ENCODE results near the gene LPAR3. TPM values are rescaled to one million over a fixed set of nuclear protein-coding genes. Genes with fewer than 3 reads are reported as not detected.

Gene LPAR3, protein sequence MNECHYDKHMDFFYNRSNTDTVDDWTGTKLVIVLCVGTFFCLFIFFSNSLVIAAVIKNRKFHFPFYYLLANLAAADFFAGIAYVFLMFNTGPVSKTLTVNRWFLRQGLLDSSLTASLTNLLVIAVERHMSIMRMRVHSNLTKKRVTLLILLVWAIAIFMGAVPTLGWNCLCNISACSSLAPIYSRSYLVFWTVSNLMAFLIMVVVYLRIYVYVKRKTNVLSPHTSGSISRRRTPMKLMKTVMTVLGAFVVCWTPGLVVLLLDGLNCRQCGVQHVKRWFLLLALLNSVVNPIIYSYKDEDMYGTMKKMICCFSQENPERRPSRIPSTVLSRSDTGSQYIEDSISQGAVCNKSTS
- 37.8 and 46.3 TPM in 2 replicates for total RNA-seq (2014; rRNA removed; shearing (Covaris generic))

DNA sequence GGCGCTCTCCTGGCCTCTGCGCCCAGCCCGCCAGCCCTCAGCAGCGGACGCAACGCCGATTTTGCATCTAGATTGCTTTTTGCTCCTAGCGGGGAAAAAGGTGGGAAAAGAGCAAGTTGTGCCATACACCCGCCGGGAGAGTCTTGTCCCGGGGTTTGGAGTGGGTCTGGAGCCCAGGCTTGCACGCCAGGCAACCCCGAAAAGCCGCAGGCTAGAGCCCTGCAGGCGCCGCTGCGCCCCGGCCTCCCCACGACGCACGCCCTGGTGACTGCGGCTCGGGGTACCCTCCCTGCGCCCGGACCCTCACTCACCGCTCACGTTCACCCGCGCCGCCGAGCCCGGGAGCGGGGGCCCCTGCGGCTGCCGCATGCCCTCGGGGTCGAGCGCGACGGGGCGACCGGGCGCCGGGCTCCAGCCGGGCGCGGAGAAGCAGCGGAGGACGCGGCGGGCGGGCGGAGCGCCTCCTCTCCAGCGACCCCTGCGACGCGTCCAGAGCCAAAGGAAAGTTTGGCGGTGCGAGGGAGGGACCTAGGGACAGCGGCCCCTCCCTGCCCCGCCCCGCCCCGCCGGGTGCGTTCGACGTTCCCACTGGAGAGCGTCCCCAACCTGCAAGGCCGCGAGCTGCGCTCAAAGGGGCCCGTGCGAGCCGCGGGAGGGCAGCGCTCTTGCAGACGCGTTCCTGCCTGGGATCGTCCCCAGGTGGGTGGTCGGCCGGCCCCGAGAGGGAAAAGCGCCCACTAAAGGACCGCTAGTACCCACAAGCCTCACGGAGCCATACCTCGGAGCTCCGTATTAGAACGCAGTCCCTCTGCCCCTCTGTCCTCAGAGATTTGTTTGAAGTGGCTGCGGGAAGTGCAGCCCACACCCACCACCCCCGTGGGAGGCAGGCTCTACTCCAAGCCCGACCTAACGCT, at the start of gene LPAR3:
LPAR3 (minus strand) TSS at position 502 of the 914 bp plus-strand sequence. CDS start 27,086 bp downstream, outside the sequence.
- Histone ChIP-seq H3K27me3 (ENCODE audit: control insufficient read depth, insufficient read depth, low read length) (peaks cover 20% of the 10 kb centered on the region), H3K4me3 (ENCODE audit: insufficient read depth, low read depth, low read length) (peak within 1 kb of the TSS; percentile 83), H3K36me3 (replicated peaks; ENCODE audit: control insufficient read depth, insufficient read depth, low read length) (no peaks in the 10 kb centered on the region; the same call in 1 of the 2 replicates)
- DNase-seq = peak; percentile 90

DNA sequence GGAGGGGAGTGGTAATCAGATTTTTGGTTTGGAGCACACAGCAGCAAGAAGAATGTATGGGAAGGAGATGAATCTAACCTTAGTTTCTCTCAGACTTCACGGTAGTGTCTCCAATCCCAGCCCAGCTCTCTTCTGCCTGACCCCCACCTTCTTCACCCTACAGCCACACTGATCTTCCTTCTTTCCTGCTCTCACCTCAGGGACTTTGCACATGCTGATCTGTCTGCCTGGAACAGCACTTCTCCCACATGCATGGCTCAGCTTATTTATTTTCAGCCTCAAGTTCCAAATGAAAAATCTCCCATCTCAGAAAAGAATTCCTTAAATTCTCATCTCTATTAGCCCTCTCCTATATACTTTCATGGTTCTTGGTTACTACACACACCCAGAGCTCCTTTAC, 48.8 kb upstream of the LPAR3 start:
- Histone ChIP-seq H3K4me3 (ENCODE audit: insufficient read depth, low read depth, low read length) (no peak overlapping the region), H3K36me3 (replicated peaks; ENCODE audit: control insufficient read depth, insufficient read depth, low read length) (no peaks in the 10 kb centered on the region), H3K27me3 (ENCODE audit: control insufficient read depth, insufficient read depth, low read length) (no peaks in the 10 kb centered on the region)
- no peak for DNase-seq

DNA sequence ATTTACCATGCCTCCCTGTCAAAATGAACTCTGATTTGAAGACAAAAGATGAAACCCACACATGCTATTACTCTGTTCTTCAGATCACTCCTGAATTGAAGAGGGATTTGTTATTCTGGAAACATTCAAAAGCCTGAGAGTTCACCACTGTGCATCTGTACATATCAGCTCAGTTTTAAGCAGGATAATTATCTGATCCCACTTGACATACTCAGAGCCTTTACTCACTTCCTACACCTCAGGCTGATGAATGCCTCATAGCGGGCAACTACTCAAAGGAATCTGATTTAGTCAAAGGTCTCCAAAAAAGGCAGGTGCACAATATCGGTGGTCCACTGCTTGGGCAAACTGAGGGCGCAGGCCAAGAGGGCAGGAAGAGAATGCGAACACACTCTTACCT, 47.5 kb upstream of the LPAR3 start:
- Histone ChIP-seq H3K27me3 (ENCODE audit: control insufficient read depth, insufficient read depth, low read length) (no peaks in the 10 kb centered on the region), H3K4me3 (ENCODE audit: insufficient read depth, low read depth, low read length) (no peak overlapping the region), H3K36me3 (replicated peaks; ENCODE audit: control insufficient read depth, insufficient read depth, low read length) (no peaks in the 10 kb centered on the region)
- DNase-seq = no peak

DNA sequence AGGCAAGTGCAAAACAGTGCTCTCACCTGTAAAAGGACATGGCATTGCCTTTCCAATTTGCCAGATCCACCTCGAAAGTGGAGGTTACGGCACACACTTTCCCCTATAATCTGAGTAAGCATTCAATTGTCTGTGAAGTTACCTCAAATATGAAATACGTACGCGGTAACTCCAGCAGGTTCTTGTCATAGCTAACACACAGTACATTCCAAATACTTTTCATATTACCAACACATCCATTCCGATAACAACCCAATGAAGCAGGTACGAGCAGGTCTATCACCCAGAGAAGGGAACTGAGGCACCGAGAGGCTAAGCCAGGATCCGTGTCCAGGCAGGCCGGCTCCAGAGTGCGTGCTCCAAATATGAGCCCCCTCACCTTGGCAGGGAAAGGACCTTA, 46.8 kb upstream of the LPAR3 start:
- Histone ChIP-seq H3K27me3 (ENCODE audit: control insufficient read depth, insufficient read depth, low read length) (no peaks in the 10 kb centered on the region), H3K36me3 (replicated peaks; ENCODE audit: control insufficient read depth, insufficient read depth, low read length) (no peaks in the 10 kb centered on the region), H3K4me3 (ENCODE audit: insufficient read depth, low read depth, low read length) (no peak overlapping the region)
- no peak for DNase-seq

DNA sequence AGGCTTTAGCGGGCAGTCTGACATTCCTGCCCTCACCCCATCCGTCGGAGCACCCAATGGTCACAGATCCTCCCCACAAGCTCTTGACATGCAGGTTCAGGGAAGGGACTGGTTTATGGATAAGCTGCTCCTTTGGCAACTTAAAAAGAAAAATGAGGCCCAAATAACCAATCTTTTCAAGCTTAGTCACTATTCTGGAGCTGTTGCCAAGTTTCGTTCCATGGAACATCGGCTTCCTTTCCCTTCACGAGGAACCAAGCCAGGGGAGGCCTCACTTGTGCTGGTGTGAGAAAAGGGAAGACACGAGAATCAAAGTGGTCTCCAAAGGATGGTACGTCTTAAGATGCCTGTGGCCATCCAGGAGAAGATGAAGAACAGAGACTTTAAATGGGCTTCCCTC, 46.1 kb upstream of the LPAR3 start:
- Histone ChIP-seq H3K36me3 (replicated peaks; ENCODE audit: control insufficient read depth, insufficient read depth, low read length) (no peaks in the 10 kb centered on the region), H3K4me3 (ENCODE audit: insufficient read depth, low read depth, low read length) (no peak overlapping the region)
- DNase-seq = no peak

GRCh38 chr1:84936116-84936810, 43.3 kb upstream of the LPAR3 start:
- peak; percentile 41 for DNase-seq
- no peaks in the 10 kb centered on the region for H3K27me3 ChIP-seq (ENCODE audit: control insufficient read depth, insufficient read depth, low read length)
- no peak overlapping the region for H3K4me3 ChIP-seq (ENCODE audit: insufficient read depth, low read depth, low read length)
- H3K36me3 ChIP-seq (replicated peaks; ENCODE audit: control insufficient read depth, insufficient read depth, low read length) = no peaks in the 10 kb centered on the region

More for the DNA sequence above, 46.1 kb upstream of the LPAR3 start:
- H3K27me3 ChIP-seq (ENCODE audit: control insufficient read depth, insufficient read depth, low read length) = no peaks in the 10 kb centered on the region

GRCh38 chr1:84933011-84933611, 40.1 kb upstream of the LPAR3 start:
- Histone ChIP-seq H3K27me3 (ENCODE audit: control insufficient read depth, insufficient read depth, low read length) (no peaks in the 10 kb centered on the region), H3K36me3 (replicated peaks; ENCODE audit: control insufficient read depth, insufficient read depth, low read length) (no peaks in the 10 kb centered on the region), H3K4me3 (ENCODE audit: insufficient read depth, low read depth, low read length) (no peak overlapping the region)
- no peak for DNase-seq

- Histone ChIP-seq H3K27me3 (ENCODE audit: control insufficient read depth, insufficient read depth, low read length) (no peaks in the 10 kb centered on the region), H3K4me3 (ENCODE audit: insufficient read depth, low read depth, low read length) (no peak overlapping the region), H3K36me3 (replicated peaks; ENCODE audit: control insufficient read depth, insufficient read depth, low read length) (no peaks in the 10 kb centered on the region)
- DNase-seq = no peak
Measured at GRCh38 chr1:84930831-84931230, 37.8 kb upstream of the LPAR3 start.

- DNase-seq = no peak
- Histone ChIP-seq H3K36me3 (replicated peaks; ENCODE audit: control insufficient read depth, insufficient read depth, low read length) (no peaks in the 10 kb centered on the region), H3K4me3 (ENCODE audit: insufficient read depth, low read depth, low read length) (no peak overlapping the region), H3K27me3 (ENCODE audit: control insufficient read depth, insufficient read depth, low read length) (no peaks in the 10 kb centered on the region)
Measured at GRCh38 chr1:84930329-84930728, 37.3 kb upstream of the LPAR3 start.

- no peak for DNase-seq
- Histone ChIP-seq H3K27me3 (ENCODE audit: control insufficient read depth, insufficient read depth, low read length) (no peaks in the 10 kb centered on the region), H3K4me3 (ENCODE audit: insufficient read depth, low read depth, low read length) (no peak overlapping the region), H3K36me3 (replicated peaks; ENCODE audit: control insufficient read depth, insufficient read depth, low read length) (no peaks in the 10 kb centered on the region)
Measured at GRCh38 chr1:84929581-84929980, 36.6 kb upstream of the LPAR3 start.

DNA sequence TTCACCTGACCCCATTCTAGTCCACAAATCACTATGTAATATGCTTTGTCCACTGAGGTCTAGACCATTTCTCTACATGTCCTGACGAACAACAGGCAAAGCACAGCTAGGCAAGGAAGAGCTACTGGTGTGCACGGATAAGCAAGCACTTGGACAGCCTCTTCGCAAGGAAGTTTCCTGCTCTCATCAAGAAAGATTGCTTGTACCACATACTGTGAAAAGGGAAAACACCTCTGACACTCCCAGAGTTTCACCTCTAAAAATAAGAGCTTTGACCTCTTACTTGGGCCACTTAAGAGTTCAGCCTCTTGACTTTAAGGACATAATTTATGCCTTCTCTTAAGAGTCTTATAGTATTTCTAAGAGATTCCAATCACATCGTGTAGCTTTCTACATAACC, 36.0 kb upstream of the LPAR3 start:
- Histone ChIP-seq H3K4me3 (ENCODE audit: insufficient read depth, low read depth, low read length) (no peak overlapping the region), H3K27me3 (ENCODE audit: control insufficient read depth, insufficient read depth, low read length) (no peaks in the 10 kb centered on the region), H3K36me3 (replicated peaks; ENCODE audit: control insufficient read depth, insufficient read depth, low read length) (no peaks in the 10 kb centered on the region)
- no peak for DNase-seq

GRCh38 chr1:84923317-84923716, 30.3 kb upstream of the LPAR3 start:
- no peak for DNase-seq
- Histone ChIP-seq H3K4me3 (ENCODE audit: insufficient read depth, low read depth, low read length) (no peak overlapping the region), H3K27me3 (ENCODE audit: control insufficient read depth, insufficient read depth, low read length) (no peaks in the 10 kb centered on the region), H3K36me3 (replicated peaks; ENCODE audit: control insufficient read depth, insufficient read depth, low read length) (no peaks in the 10 kb centered on the region)

DNA sequence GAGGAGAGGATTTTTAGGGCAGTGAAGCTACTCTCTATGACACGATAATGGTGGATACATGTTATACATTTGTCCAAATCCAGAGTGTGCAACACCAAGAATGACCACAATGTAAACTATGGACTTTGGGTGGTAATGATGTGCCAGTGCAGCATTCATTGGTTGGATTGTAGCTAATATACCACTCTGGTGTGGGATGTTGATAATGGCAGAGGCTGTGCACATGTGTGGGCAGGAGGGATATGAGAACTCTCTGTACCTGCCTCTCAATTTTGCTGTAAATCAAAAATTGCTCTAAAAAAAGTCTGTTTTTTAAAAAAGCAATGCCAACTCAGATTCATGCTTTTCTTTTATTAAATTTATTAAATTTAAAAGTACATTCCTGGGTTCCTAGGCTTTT, 27.2 kb upstream of the LPAR3 start:
- no peak overlapping the region for H3K4me3 ChIP-seq (ENCODE audit: insufficient read depth, low read depth, low read length)
- H3K27me3 ChIP-seq (ENCODE audit: control insufficient read depth, insufficient read depth, low read length) = no peaks in the 10 kb centered on the region
- no peaks in the 10 kb centered on the region for H3K36me3 ChIP-seq (replicated peaks; ENCODE audit: control insufficient read depth, insufficient read depth, low read length)
- DNase-seq = no peak

DNA sequence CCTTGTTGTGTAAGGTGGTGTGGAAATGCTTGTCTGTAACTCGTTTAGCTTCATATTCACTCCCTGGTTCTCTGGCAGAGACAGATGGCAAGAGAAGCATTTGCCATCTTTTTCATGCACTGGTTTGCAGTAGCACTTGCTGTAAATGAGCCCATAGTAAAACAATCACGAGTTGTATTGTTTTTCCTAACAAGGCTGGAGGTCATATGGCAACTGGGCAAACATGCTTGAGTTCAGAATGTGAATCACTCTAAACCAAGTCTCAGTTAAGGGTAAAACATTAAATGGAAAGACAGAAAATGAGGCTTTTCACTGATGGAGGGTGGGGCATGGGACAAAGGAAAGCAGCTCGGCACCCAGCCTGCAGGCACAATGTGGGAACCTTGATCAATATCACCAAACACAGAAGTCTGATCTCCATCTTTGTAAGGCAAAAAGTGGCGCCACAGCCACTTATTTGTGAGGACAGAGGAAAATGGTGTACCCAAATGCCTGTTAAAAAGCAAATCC, 26.5 kb upstream of the LPAR3 start:
- Histone ChIP-seq H3K36me3 (replicated peaks; ENCODE audit: control insufficient read depth, insufficient read depth, low read length) (no peaks in the 10 kb centered on the region), H3K4me3 (ENCODE audit: insufficient read depth, low read depth, low read length) (no peak overlapping the region), H3K27me3 (ENCODE audit: control insufficient read depth, insufficient read depth, low read length) (no peaks in the 10 kb centered on the region)
- DNase-seq = no peak

All from H7 (cell line).